Ascending aorta (tissue), 2 donors: ENCODE measurements around the gene SMAD1. TPM values are rescaled to one million over a fixed set of nuclear protein-coding genes. Genes with fewer than 3 reads are reported as not detected.
A peak's percentile ranks its signal among the peaks of the same experiment; 100 is the strongest.

Source experiments
- DNase-seq, 2 donors: peaks; one replicate each; pipeline ENCODE4 v3.0.0-alpha.2; 2019; ENCODE audit warnings: low spot score in 2 of 2
- H3K27ac ChIP-seq, 2 donors: fragments of 200-600 bp; sonication (generic); one replicate each; pipeline ENCODE4 v1.5.1; 2016 to 2017; ENCODE audit warnings: mild to moderate bottlenecking in 1 of 2
- H3K27me3 ChIP-seq: fragments of 200-600 bp; sonication (generic); one replicate; pipeline ENCODE4 v1.5.1; 2017
- H3K36me3 ChIP-seq, 2 donors: fragments of 200-600 bp; sonication (generic); one replicate each; pipeline ENCODE4 v1.5.1; 2016
- H3K4me1 ChIP-seq, 2 donors: fragments of 200-600 bp; sonication (generic); one replicate each; pipeline ENCODE4 v1.5.1; 2016 to 2017; ENCODE audit warnings: mild to moderate bottlenecking in 1 of 2
- H3K4me3 ChIP-seq, 2 donors: fragments of 200-600 bp; sonication (generic); one replicate each; pipeline ENCODE4 v1.5.1; 2016 to 2017; ENCODE audit warnings: mild to moderate bottlenecking in 1 of 2
- H3K9me3 ChIP-seq, 2 donors: fragments of 200-600 bp; sonication (generic); one replicate each; pipeline ENCODE4 v1.5.1; 2016
- CTCF ChIP-seq, 3 experiments: fragments of 200-600 bp in 2 of 3; fragments of 450-650 bp in 1 of 3; sonication (generic) in 2 of 3; IDR thresholded peaks; one replicate each; pipeline ENCODE4 v1.5.1; 2016 to 2019; ENCODE audit warnings: antibody characterized with exemption in 3 of 3, mild to moderate bottlenecking in 1 of 3, moderate library complexity in 1 of 3
- intact Hi-C: fragments of 100-400 bp; cut with DNase I; formaldehyde crosslinking; loops from one replicate; pipeline ENCODE4 v1.15.1; 2023
- total RNA-seq: library from RNA; depleted of rRNA; stranded (reverse); fragments of >200 nt; gene quantifications from one replicate; pipeline ENCODE4 v1.1.0, GENCODE V29; 2016

SMAD1 gene
- total RNA-seq, 1 donor from 2014 or later, result 20.1 TPM

- Histone ChIP-seq H3K4me1 (no peaks in the 10 kb centered on the region), H3K27ac (peak overlapping the region in 1 of 2 donors; percentile 7), H3K36me3 (peaks cover 3 to 18% of the 10 kb centered on the region in 2 donors), H3K27me3 (no peaks in the 10 kb centered on the region), H3K4me3 (no peak overlapping the region), H3K9me3 (no peaks in the 10 kb centered on the region)
- TF ChIP-seq CTCF (IDR thresholded peaks at IDR 0.05), result no peak
- no peak for DNase-seq
- intact Hi-C loops, result no loop called here
These were observed 64.0 kb downstream of the SMAD1 start for GRCh38 chr4:145545538-145546174.

GRCh38 chr4:145546175-145546915, 64.7 kb downstream of the SMAD1 start:
- TF ChIP-seq CTCF (IDR thresholded peaks at IDR 0.05), result no peak
- no peaks in the 10 kb centered on the region for H3K27me3 ChIP-seq
- H3K4me1 ChIP-seq, result no peaks in the 10 kb centered on the region
- H3K4me3 ChIP-seq, result no peak overlapping the region
- no peak overlapping the region for H3K27ac ChIP-seq
- peaks cover 3 to 18% of the 10 kb centered on the region in 2 donors for H3K36me3 ChIP-seq
- intact Hi-C loops, result no loop called here
- H3K9me3 ChIP-seq, result no peaks in the 10 kb centered on the region
- DNase-seq, result no peak

- Histone ChIP-seq H3K27me3 (no peaks in the 10 kb centered on the region), H3K27ac (no peak overlapping the region), H3K4me3 (no peak overlapping the region), H3K4me1 (no peaks in the 10 kb centered on the region), H3K9me3 (no peaks in the 10 kb centered on the region), H3K36me3 (peaks cover 0 to 11% of the 10 kb centered on the region in 2 donors)
- intact Hi-C loops, result loop anchor here (10.0 kb wide), 1 partner anchor 317 kb away; no protein-coding TSS in a partner anchor
- TF ChIP-seq CTCF (IDR thresholded peaks at IDR 0.05), result no peak
- DNase-seq, result no peak
These were observed 70.0 kb downstream of the SMAD1 start for GRCh38 chr4:145551660-145552059.

- DNase-seq, result no peak
- intact Hi-C loops, result loop anchor here (10.0 kb wide), 1 partner anchor 318 kb away; no protein-coding TSS in a partner anchor
- Histone ChIP-seq H3K27me3 (no peaks in the 10 kb centered on the region), H3K4me1 (no peaks in the 10 kb centered on the region), H3K4me3 (no peak overlapping the region), H3K36me3 (peaks cover 0 to 11% of the 10 kb centered on the region in 2 donors), H3K27ac (no peak overlapping the region), H3K9me3 (no peaks in the 10 kb centered on the region)
- no peak for TF ChIP-seq CTCF (IDR thresholded peaks at IDR 0.05)
These were observed 70.6 kb downstream of the SMAD1 start for GRCh38 chr4:145552181-145552822.

- intact Hi-C loops, result loop anchor here (10.0 kb wide), 1 partner anchor 319 kb away; no protein-coding TSS in a partner anchor
These were observed 71.7 kb downstream of the SMAD1 start for GRCh38 chr4:145553375-145553774.

More at GRCh38 chr4:145553375-145553774, 71.7 kb downstream of the SMAD1 start:
- H3K27me3 ChIP-seq, result no peaks in the 10 kb centered on the region
- no peaks in the 10 kb centered on the region for H3K9me3 ChIP-seq
- no peak overlapping the region for H3K27ac ChIP-seq
- no peak for DNase-seq
- no peak for TF ChIP-seq CTCF (IDR thresholded peaks at IDR 0.05)
- H3K4me1 ChIP-seq, result no peaks in the 10 kb centered on the region
- H3K36me3 ChIP-seq, result no peaks in the 10 kb centered on the region
- no peak overlapping the region for H3K4me3 ChIP-seq
